Measurements from ENCODE around the gene GNPTG.

The GNPTG gene

DNA sequence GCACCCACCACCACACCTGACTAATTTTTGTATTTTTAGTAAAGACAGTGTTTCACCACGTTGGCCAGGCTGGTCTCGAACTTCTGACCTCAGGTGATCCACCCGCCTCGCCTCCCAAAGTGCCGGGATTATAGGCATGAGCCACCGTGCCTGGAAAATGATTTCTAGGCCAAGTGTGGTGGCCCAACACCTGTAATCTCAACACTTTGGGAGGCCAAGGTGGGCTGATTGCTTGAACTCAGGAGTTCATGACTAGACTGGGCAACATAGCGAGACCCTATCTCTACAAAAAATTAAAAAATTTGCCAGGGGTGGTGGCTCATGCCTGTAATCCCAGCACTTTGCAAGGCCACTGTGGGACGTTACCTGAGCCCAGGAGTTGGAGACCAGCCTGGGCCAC, 29.3 kb upstream of the GNPTG start:
- peaks cover 76% of the 10 kb centered on the region for H3K36me3 ChIP-seq
- TF ChIP-seq, protein P1, sequence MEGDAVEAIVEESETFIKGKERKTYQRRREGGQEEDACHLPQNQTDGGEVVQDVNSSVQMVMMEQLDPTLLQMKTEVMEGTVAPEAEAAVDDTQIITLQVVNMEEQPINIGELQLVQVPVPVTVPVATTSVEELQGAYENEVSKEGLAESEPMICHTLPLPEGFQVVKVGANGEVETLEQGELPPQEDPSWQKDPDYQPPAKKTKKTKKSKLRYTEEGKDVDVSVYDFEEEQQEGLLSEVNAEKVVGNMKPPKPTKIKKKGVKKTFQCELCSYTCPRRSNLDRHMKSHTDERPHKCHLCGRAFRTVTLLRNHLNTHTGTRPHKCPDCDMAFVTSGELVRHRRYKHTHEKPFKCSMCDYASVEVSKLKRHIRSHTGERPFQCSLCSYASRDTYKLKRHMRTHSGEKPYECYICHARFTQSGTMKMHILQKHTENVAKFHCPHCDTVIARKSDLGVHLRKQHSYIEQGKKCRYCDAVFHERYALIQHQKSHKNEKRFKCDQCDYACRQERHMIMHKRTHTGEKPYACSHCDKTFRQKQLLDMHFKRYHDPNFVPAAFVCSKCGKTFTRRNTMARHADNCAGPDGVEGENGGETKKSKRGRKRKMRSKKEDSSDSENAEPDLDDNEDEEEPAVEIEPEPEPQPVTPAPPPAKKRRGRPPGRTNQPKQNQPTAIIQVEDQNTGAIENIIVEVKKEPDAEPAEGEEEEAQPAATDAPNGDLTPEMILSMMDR (IDR thresholded peaks at IDR 0.05; ENCODE audit: low read depth, low read length) = no peak

DNA sequence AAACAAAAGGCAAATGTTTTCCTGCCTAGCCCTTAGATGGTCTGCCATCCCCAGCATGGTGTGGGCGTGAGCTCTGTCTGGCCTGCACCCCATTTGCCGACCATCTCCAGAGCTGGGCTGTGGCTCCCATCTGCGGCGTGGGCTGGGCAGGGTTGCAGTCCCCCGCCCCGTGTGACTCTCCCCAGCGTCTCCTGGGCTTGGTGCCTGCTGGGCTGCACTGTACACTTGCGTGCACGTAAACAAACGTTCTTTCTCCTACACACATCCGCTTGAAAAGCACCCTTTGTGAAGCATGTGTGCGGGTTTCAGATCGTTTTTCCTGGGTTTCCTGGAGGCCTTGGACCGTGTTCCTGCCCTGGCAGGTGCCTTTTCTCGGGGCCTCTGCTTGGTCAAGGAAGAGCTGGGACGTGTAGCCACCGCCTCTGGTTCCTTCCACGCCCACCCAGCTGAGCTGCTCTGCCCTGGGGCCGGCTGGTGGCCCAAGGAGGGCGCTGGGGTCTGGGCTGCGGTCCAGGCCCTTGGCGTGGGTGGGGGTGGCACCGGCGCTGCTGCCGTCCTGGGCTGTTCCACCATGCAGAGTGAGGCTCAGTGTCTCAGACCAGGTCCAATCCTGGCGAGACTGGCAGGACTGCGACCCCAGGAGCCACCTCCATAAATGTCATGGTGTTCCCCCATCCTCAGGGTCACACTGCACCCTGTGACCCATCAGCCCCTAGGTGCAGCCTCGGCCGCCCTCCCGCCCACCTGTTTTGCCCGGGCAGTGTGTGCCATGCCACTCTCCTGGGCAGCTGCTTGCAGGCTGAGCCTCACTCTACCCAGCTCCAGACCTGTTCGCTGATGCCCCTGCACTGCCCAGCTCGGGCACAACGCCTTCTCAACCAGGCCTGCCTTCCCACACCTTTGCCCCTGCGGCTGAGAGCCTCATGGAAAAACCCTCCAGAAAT, 28.2 kb upstream of the GNPTG start:
- H3K36me3 ChIP-seq = peaks cover 64% of the 10 kb centered on the region
- no peak for DNase-seq

More for the DNA sequence above, 29.3 kb upstream of the GNPTG start:
- Histone ChIP-seq H3K27me3 (ENCODE audit: insufficient read depth, low read depth, severe bottlenecking) (no peaks in the 10 kb centered on the region), H3K9me3 (ENCODE audit: severe bottlenecking) (no peaks in the 10 kb centered on the region), H3K4me3 (ENCODE audit: low read depth, low read length) (no peak overlapping the region), H3K27ac (no peak overlapping the region)
- DNase-seq = no peak

DNA sequence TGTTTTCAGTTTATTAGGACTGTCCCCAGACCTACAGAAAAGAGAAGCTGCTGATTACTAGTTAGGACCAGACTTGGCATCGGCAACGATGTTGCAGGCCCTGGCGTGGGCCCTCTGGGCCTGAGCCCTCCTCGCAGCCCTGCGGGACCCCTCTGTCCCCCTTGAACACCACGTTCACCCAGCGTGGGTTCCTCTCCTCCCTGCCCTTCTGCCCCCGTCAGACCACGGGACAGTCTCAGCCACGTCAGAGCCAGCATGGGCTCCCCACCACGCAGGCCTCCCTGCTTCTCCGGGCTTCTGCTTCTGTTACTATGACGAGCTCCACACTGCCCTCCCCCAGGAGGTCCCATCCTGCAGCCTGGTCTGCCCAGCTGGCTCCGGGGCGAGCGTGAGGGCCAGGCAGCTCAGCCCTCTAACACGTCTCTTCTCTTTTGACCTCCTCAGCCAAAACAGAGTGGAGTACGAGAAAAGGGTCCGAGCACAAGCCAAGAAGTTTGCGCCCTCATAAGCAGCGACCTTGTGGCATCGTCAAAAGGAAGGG, 27.4 kb upstream of the GNPTG start:
- Histone ChIP-seq H3K36me3 (peaks cover 56% of the 10 kb centered on the region), H3K9me3 (ENCODE audit: severe bottlenecking) (no peaks in the 10 kb centered on the region), H3K27me3 (ENCODE audit: insufficient read depth, low read depth, severe bottlenecking) (no peaks in the 10 kb centered on the region), H3K27ac (no peak overlapping the region), H3K4me3 (ENCODE audit: low read depth, low read length) (no peak overlapping the region)
- TF ChIP-seq, protein P1 (IDR thresholded peaks at IDR 0.05; ENCODE audit: low read depth, low read length) = no peak
- DNase-seq = no peak

More for the DNA sequence above, 28.2 kb upstream of the GNPTG start:
- H3K27ac ChIP-seq = no peak overlapping the region
- H3K27me3 ChIP-seq (ENCODE audit: insufficient read depth, low read depth, severe bottlenecking) = no peaks in the 10 kb centered on the region
- TF ChIP-seq, protein P1 (IDR thresholded peaks at IDR 0.05; ENCODE audit: low read depth, low read length) = no peak
- H3K9me3 ChIP-seq (ENCODE audit: severe bottlenecking) = no peaks in the 10 kb centered on the region
- no peak overlapping the region for H3K4me3 ChIP-seq (ENCODE audit: low read depth, low read length)

DNA sequence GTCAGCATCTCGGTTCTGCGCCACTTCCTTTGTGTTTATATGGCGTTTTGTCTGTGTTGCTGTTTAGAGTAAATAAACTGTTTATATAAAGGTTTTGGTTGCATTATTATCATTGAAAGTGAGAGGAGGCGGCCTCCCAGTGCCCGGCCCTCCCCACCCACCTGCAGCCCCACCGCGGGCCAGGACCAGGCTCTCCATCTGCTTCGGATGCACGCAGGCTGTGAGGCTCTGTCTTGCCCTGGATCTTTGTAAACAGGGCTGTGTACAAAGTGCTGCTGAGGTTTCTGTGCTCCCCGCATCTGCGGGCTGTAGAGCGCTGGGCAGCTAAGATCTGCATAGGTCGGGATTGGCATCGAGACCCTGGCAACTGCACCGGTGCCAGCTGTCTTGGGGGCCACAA, 26.5 kb upstream of the GNPTG start:
- H3K27me3 ChIP-seq (ENCODE audit: insufficient read depth, low read depth, severe bottlenecking) = no peaks in the 10 kb centered on the region
- TF ChIP-seq, protein P1 (IDR thresholded peaks at IDR 0.05; ENCODE audit: low read depth, low read length) = no peak
- no peak overlapping the region for H3K27ac ChIP-seq
- no peak overlapping the region for H3K4me3 ChIP-seq (ENCODE audit: low read depth, low read length)
- no peak for DNase-seq
- peaks cover 47% of the 10 kb centered on the region for H3K36me3 ChIP-seq
- peaks cover 4% of the 10 kb centered on the region for H3K9me3 ChIP-seq (ENCODE audit: severe bottlenecking)

DNA sequence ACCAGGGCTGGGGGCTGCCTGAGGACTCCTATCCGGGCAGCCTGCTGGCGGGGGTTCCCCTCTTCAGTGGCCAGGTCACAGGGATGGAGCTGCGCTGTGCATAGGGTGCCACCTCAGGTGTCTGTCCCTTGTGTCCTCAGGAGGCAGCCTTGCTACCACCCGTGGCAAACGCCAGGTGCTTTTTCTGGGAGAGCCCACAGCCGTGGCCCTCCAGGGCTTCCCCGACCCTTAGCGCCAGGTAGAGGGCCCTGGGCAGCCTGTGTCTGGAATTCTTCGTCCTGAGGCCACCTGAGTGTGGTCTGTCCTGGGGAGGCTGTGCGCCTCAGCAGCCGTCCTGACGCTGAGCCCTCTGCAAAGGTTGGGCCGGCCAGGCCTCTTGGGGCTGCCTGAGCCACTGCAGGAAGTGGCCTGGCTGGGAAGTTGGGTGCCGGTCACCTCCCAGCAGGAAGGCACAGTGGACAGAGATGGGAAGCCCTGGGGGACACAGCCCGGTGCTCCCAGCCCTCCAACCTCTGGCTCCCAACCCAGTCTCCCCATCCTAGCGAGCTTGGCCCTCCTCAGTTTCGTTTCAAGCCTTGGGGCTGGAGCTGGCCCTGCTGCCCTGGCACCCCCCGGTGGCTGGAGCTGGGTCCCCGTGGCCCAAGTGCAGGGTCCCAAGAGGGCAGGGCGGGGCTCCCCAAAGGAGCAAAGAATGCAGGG, 25.9 kb upstream of the GNPTG start:
- TF ChIP-seq, protein P1 (IDR thresholded peaks at IDR 0.05; ENCODE audit: low read depth, low read length) = no peak
- Histone ChIP-seq H3K36me3 (peaks cover 41% of the 10 kb centered on the region), H3K4me3 (ENCODE audit: low read depth, low read length) (no peak overlapping the region), H3K27me3 (ENCODE audit: insufficient read depth, low read depth, severe bottlenecking) (no peaks in the 10 kb centered on the region), H3K9me3 (ENCODE audit: severe bottlenecking) (peaks cover 7% of the 10 kb centered on the region), H3K27ac (no peak overlapping the region)
- DNase-seq = no peak

Measured in WERI-Rb-1 (cell line).